Measurements from ENCODE around the gene HS6ST1. TPM values are rescaled to one million over a fixed set of nuclear protein-coding genes. Genes with fewer than 3 reads are reported as not detected.

Gene HS6ST1
- total RNA-seq, 4 donors from 2014 or later: 16.1 to 38.6 (median 26.5) TPM

DNA sequence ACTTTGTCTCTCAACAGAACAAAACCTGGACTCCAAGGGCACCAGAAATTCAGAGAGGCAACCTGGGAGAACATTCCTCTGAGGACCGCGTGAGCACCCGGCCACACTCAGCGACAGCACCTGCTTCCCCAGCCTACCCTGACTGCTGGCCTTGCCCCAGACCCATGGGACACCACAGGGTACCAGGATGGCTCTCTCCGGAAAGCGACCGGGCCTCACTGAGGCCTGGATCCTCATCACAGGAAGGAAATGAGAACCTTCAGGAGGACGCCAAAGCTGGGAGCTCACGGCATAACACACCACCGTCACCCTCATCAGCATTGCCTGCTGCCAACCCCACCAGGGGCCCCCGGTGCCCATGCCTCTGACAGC lies 38.9 kb downstream of the HS6ST1 start:
- peak; percentile 8 for DNase-seq
- no peak overlapping the region for H3K4me3 ChIP-seq
- no peak for TF ChIP-seq POLR2A (IDR thresholded peaks at IDR 0.05)
- TF ChIP-seq, protein P1, sequence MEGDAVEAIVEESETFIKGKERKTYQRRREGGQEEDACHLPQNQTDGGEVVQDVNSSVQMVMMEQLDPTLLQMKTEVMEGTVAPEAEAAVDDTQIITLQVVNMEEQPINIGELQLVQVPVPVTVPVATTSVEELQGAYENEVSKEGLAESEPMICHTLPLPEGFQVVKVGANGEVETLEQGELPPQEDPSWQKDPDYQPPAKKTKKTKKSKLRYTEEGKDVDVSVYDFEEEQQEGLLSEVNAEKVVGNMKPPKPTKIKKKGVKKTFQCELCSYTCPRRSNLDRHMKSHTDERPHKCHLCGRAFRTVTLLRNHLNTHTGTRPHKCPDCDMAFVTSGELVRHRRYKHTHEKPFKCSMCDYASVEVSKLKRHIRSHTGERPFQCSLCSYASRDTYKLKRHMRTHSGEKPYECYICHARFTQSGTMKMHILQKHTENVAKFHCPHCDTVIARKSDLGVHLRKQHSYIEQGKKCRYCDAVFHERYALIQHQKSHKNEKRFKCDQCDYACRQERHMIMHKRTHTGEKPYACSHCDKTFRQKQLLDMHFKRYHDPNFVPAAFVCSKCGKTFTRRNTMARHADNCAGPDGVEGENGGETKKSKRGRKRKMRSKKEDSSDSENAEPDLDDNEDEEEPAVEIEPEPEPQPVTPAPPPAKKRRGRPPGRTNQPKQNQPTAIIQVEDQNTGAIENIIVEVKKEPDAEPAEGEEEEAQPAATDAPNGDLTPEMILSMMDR (IDR thresholded peaks at IDR 0.05): no peak
- no peak for TF ChIP-seq EP300 (IDR thresholded peaks at IDR 0.05; ENCODE audit: low read depth)
- TF ChIP-seq POLR2AphosphoS5 (IDR thresholded peaks at IDR 0.05): no peak
- H3K4me1 ChIP-seq: peaks cover 8 to 46% (median 19%) of the 10 kb centered on the region in 4 donors
- no peaks in the 10 kb centered on the region for H3K27me3 ChIP-seq
- H3K9me3 ChIP-seq: no peaks in the 10 kb centered on the region
- in situ Hi-C loops (cut with MboI; ENCODE audit: low pct_ligation_motif_present in 1 of 4, low pct_unique_long_range_greater_than_20kb in 1 of 4, low sequenced_read_pairs in 3 of 4) (no loop called here), intact Hi-C loops (cut with DNase I; ENCODE audit: low total_unique reads) (no loop called here)
- peak overlapping the region in 2 of 4 donors; percentile 30 to 35 for H3K27ac ChIP-seq
- 87% methylated on average over 10 of the region's 11 CpGs; no CpG with 5 or more reads in 1 of the 2 donors for WGBS, 2 donors (ENCODE audit: low coverage in 1 of 2)
- H3K36me3 ChIP-seq: peaks cover 0 to 6% (median 0%) of the 10 kb centered on the region in 4 donors

DNA sequence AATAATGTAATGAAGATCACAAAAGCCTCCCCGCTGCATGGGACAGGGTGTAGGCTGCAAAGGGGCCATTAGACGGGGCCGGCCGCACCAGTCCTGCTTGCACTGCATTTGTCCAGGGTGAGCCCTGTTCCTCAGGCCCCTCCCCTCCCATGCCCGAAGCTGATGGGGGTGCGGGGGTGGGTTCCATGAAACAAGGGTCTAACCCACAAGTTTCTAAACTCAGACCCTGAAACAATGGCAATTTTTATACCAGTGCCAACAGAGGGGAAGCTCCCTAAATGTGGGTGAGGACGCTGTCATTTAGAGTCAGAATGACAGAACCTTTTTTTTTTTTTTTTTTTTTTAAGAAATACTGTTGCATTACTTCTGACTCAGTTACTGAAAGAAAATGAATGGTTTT lies 39.7 kb downstream of the HS6ST1 start:
- no peaks in the 10 kb centered on the region for H3K9me3 ChIP-seq
- peak; percentile 6 for DNase-seq
- in situ Hi-C loops (cut with MboI; ENCODE audit: low pct_ligation_motif_present in 1 of 4, low pct_unique_long_range_greater_than_20kb in 1 of 4, low sequenced_read_pairs in 3 of 4): no loop called here
- WGBS, 2 donors (ENCODE audit: low coverage in 1 of 2): 89 to 100% methylated on average over 1 to 7 of the region's 7 CpGs
- TF ChIP-seq, protein P1 (IDR thresholded peaks at IDR 0.05): no peak
- no peak overlapping the region for H3K4me3 ChIP-seq
- intact Hi-C loops (cut with DNase I; ENCODE audit: low total_unique reads): no loop called here
- no peak overlapping the region for H3K27ac ChIP-seq
- H3K27me3 ChIP-seq: no peaks in the 10 kb centered on the region
- peaks cover 0 to 6% (median 0%) of the 10 kb centered on the region in 4 donors for H3K36me3 ChIP-seq
- H3K4me1 ChIP-seq: peaks cover 8 to 46% (median 19%) of the 10 kb centered on the region in 4 donors

DNA sequence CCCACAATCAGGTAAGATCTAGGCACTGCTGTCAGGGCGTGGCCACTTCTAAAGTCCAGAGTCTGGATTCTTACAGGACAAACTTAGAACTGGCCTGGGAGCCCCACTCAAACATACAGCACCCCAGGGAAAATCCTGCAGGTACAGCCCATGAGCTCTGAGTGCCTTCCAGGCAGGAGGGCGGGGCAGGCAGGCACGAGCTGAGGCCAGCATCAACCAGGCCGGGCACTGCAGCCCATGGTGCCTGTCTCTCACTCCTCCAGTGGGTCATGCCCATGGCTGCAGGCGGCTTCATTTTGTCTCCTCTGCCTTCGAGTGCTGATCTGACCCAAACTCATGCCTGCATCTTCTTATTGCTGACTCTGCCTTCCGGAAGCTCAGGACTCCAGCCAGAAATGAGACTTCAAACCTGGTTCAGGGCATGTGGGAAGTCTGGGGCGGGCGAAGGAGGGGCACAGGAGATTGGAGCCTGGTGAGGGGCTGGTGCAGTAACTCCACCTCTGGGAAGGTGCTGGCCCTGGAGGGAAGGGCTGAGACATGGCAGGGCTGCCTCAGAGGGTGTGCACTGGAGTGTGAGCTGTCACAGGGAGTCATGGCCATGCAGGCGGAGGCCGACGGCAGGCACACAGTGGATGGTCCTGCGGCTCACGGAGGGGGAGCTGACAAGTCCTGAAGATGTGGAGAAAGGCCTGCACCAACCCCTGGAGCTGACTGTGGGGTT lies 40.5 kb downstream of the HS6ST1 start:
- Histone ChIP-seq H3K9me3 (no peaks in the 10 kb centered on the region), H3K27me3 (no peaks in the 10 kb centered on the region), H3K4me1 (peaks cover 8 to 49% (median 19%) of the 10 kb centered on the region in 4 donors), H3K27ac (no peak overlapping the region), H3K36me3 (peaks cover 0 to 6% (median 0%) of the 10 kb centered on the region in 4 donors), H3K4me3 (no peak overlapping the region)
- intact Hi-C loops (cut with DNase I; ENCODE audit: low total_unique reads) (no loop called here), in situ Hi-C loops (cut with MboI; ENCODE audit: low pct_ligation_motif_present in 1 of 4, low pct_unique_long_range_greater_than_20kb in 1 of 4, low sequenced_read_pairs in 3 of 4) (no loop called here)
- peak; percentile 22 for DNase-seq
- WGBS, 2 donors (ENCODE audit: low coverage in 1 of 2): 80 to 88% methylated on average over 1 to 14 of the region's 14 CpGs
- no peak for TF ChIP-seq EP300 (IDR thresholded peaks at IDR 0.05; ENCODE audit: low read depth)
- TF ChIP-seq, protein P1 (IDR thresholded peaks at IDR 0.05): no peak
- TF ChIP-seq POLR2A (IDR thresholded peaks at IDR 0.05): no peak
- no peak for TF ChIP-seq POLR2AphosphoS5 (IDR thresholded peaks at IDR 0.05)

DNA sequence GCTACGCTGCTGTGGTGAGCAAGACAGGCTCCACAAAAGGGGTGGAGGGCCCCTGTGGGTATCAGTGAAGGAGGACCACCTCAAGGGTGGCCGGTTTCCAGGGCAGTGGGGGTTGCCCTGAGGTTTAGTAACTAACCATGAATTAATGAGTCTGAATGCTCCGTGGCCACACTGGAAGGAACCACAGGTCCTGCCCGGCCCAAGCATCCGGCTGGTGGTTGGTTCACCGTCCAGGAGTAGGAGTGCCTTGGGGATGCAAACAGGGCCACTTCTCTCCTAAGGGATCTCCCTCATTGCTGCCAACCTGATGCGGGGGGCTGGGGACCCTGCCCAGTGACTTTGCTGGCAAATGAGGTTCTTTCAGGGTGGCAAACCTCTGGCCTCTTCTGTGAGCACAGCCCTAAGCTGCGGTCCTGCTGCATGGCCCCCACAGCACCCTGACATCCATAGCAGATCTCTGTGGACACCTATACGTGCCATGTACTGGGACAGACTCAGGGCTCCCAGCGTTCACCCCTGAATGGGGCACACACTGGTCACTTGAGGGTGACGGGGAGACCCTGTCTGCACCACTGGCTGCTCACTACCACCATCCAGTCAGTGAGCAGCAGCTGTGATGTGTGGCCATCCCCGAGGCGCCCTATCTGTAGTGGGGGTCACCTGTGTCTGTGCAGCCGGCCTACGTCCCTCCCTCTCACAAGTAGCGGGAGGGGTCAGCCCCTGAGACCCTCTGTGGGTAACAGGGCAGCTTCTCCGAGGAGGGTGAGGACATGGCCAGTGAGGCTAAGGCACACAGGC lies 41.6 kb downstream of the HS6ST1 start:
- Histone ChIP-seq H3K9me3 (no peaks in the 10 kb centered on the region), H3K27me3 (no peaks in the 10 kb centered on the region), H3K4me3 (no peak overlapping the region), H3K4me1 (peaks cover 8 to 41% (median 15%) of the 10 kb centered on the region in 4 donors), H3K27ac (no peak overlapping the region), H3K36me3 (peaks cover 0 to 6% (median 0%) of the 10 kb centered on the region in 4 donors)
- peak; percentile 7 for DNase-seq
- intact Hi-C loops (cut with DNase I; ENCODE audit: low total_unique reads): no loop called here
- WGBS, 2 donors (ENCODE audit: low coverage in 1 of 2): 92% methylated on average over 14 of the region's 17 CpGs; no CpG with 5 or more reads in 1 of the 2 donors
- in situ Hi-C loops (cut with MboI; ENCODE audit: low pct_ligation_motif_present in 1 of 4, low pct_unique_long_range_greater_than_20kb in 1 of 4, low sequenced_read_pairs in 3 of 4): no loop called here
- no peak for TF ChIP-seq EP300 (IDR thresholded peaks at IDR 0.05; ENCODE audit: low read depth)
